Glutamatergic neuron (in vitro differentiated cells): ENCODE data around the gene CACHD1. TPM values are rescaled to one million over a fixed set of nuclear protein-coding genes. Genes with fewer than 3 reads are reported as not detected.
A peak's percentile ranks its signal among the peaks of the same experiment; 100 is the strongest.

ENCODE experiments used
- DNase-seq: peaks from one replicate; pipeline ENCODE4 v3.0.0; 2022
- H3K27ac Mint-ChIP-seq: one replicate; pipeline ENCODE4 v1.8.0; 2020; ENCODE audit warnings: mild to moderate bottlenecking, mixed read lengths, inconsistent platforms; ENCODE audit not compliant: unreplicated experiment
- H3K27me3 Mint-ChIP-seq: one replicate; pipeline ENCODE4 v1.8.0; 2020; ENCODE audit warnings: mild to moderate bottlenecking, moderate library complexity, mixed read lengths, inconsistent platforms; ENCODE audit not compliant: unreplicated experiment
- H3K36me3 Mint-ChIP-seq: one replicate; pipeline ENCODE4 v1.8.0; 2020; ENCODE audit warnings: mild to moderate bottlenecking, mixed read lengths, inconsistent platforms; ENCODE audit not compliant: unreplicated experiment
- H3K4me1 Mint-ChIP-seq: one replicate; pipeline ENCODE4 v1.8.0; 2020; ENCODE audit warnings: mild to moderate bottlenecking, low read depth, mixed read lengths, inconsistent platforms; ENCODE audit not compliant: unreplicated experiment
- H3K4me3 Mint-ChIP-seq: one replicate; pipeline ENCODE4 v1.8.0; 2020; ENCODE audit warnings: mild to moderate bottlenecking, mixed read lengths, inconsistent platforms; ENCODE audit not compliant: unreplicated experiment
- H3K9me3 Mint-ChIP-seq: one replicate; pipeline ENCODE4 v1.8.0; 2020; ENCODE audit warnings: mild to moderate bottlenecking, moderate library complexity, mixed read lengths, inconsistent platforms; ENCODE audit not compliant: unreplicated experiment
- total RNA-seq: library from RNA; stranded (reverse); fragmentation: NEBNext Ultra II Directional; extraction: Animal tissue kit (Norgen Biotek cat#: 25700); gene quantifications from one replicate; pipeline ENCODE4 v1.2.1, GENCODE V29; 2021; ENCODE audit not compliant: unreplicated experiment
- TF ChIP-seq, protein P1 (sequence below): fragments of 200-600 bp; sonication (generic); IDR thresholded peaks from one replicate; pipeline ENCODE4 v1.5.0; 2021; ENCODE audit not compliant: partially characterized antibody, unreplicated experiment

Gene CACHD1
- total RNA-seq, 1 donor from 2014 or later, result 9.4 TPM

DNA sequence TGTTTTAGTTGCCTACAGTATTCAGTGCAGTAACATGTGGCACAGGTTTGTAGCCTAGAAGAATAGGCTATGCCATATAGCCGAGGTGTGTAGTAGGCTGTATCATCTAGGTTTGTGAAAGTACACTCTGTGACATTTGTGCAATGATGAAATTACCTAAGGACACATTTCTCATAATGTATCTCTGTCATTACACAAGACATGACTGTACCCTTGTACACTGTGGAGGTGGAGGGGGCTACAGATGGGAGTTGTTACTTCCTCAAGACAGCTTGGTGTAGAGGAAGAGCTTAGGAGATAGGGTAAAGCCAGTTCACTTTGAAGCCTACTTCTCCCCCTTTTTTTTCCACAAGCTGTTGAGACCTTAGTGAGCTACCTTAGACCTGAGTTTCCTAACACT, 215.3 kb downstream of the CACHD1 start:
- Mint-ChIP-seq H3K27me3 (no peaks in the 10 kb centered on the region), H3K36me3 (no peaks in the 10 kb centered on the region), H3K9me3 (peaks cover 3% of the 10 kb centered on the region), H3K4me3 (no peak overlapping the region), H3K27ac (no peak overlapping the region), H3K4me1 (peaks cover 2% of the 10 kb centered on the region)
- DNase-seq, result no peak
- TF ChIP-seq, protein P1, sequence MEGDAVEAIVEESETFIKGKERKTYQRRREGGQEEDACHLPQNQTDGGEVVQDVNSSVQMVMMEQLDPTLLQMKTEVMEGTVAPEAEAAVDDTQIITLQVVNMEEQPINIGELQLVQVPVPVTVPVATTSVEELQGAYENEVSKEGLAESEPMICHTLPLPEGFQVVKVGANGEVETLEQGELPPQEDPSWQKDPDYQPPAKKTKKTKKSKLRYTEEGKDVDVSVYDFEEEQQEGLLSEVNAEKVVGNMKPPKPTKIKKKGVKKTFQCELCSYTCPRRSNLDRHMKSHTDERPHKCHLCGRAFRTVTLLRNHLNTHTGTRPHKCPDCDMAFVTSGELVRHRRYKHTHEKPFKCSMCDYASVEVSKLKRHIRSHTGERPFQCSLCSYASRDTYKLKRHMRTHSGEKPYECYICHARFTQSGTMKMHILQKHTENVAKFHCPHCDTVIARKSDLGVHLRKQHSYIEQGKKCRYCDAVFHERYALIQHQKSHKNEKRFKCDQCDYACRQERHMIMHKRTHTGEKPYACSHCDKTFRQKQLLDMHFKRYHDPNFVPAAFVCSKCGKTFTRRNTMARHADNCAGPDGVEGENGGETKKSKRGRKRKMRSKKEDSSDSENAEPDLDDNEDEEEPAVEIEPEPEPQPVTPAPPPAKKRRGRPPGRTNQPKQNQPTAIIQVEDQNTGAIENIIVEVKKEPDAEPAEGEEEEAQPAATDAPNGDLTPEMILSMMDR, result no peak

DNA sequence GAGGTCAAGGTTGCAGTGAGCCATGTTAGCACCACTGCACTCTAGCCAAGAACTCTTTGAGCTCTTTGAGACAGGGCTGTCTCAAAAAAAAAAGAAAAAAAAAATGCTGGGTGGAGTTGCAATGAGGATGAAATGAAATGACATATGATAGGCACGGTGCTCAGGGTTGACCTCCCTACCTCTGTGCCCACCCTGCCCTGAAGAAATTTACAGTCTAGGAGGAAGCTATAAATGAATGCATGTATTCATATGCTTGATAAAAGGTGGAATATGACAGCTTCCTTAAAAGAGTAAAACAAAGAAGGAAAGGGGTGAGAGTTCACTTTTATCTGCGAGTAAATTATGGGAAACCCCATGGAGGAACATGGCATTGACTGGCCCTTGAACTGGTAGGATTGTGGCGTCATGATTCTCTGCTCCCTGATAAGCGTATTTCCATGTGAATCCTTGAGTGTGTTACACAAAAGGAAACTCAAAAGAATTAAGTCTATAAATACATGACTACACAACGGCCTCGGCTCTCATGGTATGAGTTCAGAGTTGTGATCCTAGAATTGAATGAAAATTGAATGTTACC, 215.9 kb downstream of the CACHD1 start:
- H3K27me3 Mint-ChIP-seq, result no peaks in the 10 kb centered on the region
- H3K9me3 Mint-ChIP-seq, result peaks cover 3% of the 10 kb centered on the region
- no peak for DNase-seq
- TF ChIP-seq, protein P1, result no peak
- peaks cover 2% of the 10 kb centered on the region for H3K4me1 Mint-ChIP-seq
- H3K36me3 Mint-ChIP-seq, result no peaks in the 10 kb centered on the region
- H3K27ac Mint-ChIP-seq, result no peak overlapping the region
- H3K4me3 Mint-ChIP-seq, result no peak overlapping the region

DNA sequence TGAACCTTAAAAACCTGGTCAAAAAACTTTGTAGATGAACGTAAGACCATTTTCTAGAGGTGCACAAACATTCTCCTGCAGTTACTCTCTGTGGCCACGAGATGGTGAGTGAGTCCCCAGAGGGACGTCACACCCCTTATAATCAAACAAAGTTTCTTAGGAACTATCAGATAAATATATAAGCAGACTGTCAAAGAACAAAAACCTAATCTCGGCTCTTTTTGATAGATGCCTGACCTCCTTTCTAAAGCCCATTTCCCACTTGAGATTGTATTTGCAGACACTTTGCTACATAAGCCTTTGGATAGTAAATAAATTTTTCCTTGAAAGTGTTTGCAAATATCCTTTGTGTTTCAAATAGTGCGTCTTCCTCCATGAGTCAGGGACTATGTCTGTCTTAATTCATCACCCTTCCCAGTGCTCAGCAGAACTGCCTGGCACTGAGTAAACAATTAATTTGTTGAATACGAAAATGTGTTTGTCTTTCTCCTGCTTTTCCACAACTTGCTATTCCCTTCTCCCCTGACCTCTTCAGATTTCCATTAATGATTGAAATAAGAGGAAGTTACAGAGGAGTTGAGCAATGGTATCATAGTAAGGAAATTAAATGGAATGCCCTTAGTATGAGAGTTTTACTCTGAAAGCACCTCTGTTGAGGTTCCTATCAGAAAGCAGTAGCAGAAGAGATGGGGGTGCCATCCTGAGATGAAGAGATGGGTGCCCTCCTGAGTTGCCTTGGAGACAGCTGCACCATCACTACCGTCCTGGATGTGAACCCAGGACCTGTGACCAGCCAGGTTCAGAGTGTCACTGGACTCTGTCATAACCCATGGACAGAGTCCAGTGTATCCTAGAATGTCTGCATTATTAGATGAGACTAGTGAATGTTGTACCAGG, 217.1 kb downstream of the CACHD1 start:
- H3K9me3 Mint-ChIP-seq, result no peaks in the 10 kb centered on the region
- H3K27ac Mint-ChIP-seq, result no peak overlapping the region
- TF ChIP-seq, protein P1, result peak; percentile 84
- no peak overlapping the region for H3K4me3 Mint-ChIP-seq
- DNase-seq, result no peak
- H3K4me1 Mint-ChIP-seq, result no peaks in the 10 kb centered on the region
- H3K36me3 Mint-ChIP-seq, result no peaks in the 10 kb centered on the region
- no peaks in the 10 kb centered on the region for H3K27me3 Mint-ChIP-seq

DNA sequence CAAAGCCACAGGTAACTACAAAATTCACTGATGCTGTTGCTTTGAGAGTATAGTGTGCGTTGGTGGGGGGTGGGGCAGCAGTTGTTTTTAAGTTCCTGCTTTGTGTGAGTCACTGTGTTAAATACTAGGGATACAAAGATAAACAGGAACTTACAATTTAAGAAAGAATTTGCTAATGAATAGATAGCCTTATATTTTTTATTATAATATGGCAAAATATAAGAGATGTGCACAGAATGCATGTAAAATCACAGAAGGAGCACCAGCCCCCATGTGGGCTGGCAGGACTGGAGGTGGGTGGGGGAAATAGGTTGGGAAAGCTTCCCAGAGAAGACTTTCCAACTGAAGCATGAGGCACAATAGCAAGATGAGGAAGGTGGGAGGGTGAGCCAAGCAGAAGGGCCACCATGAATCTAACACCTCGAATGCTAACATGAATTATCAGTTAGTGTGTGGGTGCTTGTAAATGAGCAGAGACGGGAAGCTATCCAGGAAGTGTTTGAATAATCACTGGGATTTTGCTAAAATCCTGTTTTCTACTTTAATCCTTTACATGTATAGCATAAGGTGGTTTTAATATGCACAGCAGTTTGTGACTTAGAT, 217.9 kb downstream of the CACHD1 start:
- Mint-ChIP-seq H3K36me3 (no peaks in the 10 kb centered on the region), H3K27ac (no peak overlapping the region), H3K4me1 (no peaks in the 10 kb centered on the region), H3K4me3 (no peak overlapping the region), H3K9me3 (no peaks in the 10 kb centered on the region), H3K27me3 (no peaks in the 10 kb centered on the region)
- no peak for DNase-seq
- TF ChIP-seq, protein P1, result no peak
